Measurements from ENCODE around the gene KBTBD4.
"Not testable (repeated sequence)": the region's sequence is repeated elsewhere in the genome, so short reads cannot be mapped to it uniquely, and the experiment has no call there.

The KBTBD4 gene

DNA sequence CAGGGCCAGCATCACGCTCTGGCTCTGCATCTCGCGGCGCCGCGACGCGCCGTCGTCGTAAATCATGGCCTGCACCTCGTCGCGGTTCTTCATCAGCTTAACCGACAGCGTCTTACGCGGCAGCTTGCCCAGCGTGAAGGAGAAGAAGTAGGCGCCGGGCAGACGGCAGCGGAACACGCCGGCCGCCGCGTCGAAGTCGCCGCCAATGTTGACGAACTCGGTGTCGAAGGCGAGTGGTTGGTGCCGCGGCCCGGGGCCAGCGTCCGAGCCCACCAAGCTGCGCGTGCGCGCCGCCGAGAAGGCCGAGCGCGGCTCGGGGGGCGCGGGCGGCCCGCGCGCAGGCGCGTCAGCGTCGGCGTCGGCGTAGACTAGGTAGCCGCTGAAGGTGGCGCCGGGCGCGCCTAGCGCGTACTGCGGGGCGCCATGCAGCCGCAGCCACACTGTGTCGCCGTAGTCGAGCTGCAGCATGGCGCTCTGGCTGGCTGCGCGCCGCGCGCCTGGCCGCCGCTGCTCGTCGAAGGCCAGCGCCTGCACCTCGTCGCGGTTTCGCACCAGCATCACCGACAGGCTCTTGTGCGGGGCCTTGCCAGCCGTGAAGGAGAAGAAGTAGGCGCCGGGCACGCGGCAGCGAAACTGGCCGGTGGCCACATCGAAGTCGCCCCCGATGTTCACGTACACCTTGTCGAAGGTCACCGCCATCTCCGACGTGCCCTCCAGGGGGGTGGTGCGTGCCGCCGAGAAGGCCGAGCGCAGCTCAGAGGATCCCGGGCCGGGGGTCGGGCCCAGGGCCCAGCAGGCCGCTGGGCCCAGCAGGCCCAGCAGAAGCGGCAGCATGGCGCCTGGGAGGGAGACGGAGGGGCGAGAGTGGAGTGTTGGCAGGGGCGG lies 11.4 kb upstream of the KBTBD4 start:
- DNase-seq: no peak

DNA sequence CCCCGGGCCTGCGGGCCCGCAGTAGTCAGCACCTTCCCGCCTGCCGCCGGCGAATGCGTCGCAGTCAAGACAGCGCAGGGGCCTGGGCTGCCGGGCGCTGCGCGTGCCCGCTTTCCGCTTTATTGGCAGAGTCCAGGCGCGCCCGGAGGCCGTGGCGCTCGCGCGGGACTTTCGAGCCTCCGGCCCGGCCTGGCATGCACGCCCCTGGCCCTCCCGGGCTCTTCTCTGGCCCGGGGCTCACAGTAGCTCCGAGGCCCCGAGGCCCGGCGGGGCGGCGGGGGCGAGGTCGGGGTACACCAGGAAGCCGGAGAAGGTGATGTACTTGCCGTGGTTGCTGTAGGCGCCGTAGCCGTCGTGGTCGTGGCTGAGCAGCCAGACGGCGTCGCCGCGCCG lies 10.8 kb upstream of the KBTBD4 start:
- no peak for DNase-seq

DNA sequence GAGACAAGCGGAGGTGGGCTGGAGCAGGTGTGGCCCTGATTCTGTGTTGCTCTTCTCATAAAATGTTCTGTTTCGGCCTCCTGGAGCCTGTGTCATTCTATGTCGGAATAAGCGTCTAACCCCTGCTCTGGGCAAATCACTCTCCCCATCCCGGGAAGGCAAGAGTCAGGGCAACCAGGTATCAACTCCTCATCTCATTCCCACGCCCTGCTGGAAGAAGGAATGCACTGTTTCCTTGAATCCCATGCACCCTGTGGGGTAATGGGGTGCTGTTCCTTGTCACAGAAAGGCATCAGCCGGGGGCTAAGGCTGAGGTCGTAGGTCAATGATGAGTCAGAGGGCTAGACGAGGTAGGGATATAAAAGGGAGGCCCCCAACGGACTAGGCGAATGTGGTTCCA lies 10.3 kb upstream of the KBTBD4 start:
- no peak for DNase-seq

DNA sequence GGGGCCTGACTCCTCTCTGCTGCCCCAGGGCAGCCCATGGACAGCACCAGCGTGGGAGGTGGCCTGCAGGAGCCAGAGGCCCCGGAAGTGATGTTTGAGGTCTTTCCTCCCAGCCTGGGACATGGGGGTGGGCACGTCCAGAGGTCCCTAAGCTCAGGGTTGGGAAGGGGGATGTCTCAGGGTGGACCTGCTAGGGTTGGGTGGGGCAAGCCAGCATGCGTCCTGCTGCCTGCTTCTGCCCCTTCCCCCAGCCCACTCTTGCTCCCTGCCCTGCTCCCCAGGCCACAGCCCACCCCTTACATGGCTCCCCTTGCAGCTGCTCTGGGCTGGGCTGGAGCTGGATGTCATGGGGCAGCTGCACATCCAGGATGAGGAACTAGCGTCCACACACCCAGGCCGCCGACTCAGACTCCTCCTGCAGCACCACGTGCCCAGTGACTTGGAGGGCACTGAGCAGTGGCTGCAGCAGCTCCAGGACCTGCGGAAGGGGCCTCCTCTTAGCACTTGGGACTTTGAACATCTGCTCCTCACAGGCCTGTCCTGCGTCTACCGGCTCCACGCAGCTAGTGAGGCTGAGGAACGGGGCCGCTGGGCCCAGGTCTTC lies 9.1 kb upstream of the KBTBD4 start:
- peak; percentile 65 for DNase-seq

DNA sequence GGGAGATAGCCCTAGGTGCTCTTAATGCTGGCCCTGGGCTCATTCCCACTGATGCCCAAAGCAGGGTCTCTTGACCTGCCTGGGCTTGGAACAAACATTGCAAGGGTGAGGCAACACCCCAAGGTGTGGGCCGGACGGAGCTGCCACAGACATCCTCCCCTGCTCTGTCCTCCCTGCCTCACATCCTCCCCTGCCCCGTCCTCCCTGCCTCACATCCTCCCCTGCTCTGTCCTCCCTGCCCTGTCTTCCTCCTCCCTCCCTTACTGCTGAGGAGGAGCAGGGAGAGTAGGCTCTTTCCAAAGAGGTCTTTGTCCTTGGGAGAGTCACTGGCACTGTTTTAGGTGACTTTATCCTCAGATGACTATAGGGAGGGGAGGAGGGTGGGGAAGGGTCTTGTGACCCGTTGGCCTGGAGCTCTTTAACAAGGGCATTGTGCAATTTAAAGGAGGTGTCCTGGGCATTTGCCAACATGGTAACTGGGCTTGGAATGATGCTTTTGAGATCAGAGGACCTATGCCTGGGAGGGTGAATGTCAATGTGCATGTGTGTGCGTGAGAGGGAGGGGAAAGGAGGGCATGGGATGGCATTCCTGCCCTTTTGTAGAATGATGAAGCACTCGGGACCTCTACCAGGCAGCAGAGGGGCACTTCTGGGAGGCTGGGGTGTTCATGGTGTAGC lies 8.4 kb upstream of the KBTBD4 start:
- no peak for DNase-seq

DNA sequence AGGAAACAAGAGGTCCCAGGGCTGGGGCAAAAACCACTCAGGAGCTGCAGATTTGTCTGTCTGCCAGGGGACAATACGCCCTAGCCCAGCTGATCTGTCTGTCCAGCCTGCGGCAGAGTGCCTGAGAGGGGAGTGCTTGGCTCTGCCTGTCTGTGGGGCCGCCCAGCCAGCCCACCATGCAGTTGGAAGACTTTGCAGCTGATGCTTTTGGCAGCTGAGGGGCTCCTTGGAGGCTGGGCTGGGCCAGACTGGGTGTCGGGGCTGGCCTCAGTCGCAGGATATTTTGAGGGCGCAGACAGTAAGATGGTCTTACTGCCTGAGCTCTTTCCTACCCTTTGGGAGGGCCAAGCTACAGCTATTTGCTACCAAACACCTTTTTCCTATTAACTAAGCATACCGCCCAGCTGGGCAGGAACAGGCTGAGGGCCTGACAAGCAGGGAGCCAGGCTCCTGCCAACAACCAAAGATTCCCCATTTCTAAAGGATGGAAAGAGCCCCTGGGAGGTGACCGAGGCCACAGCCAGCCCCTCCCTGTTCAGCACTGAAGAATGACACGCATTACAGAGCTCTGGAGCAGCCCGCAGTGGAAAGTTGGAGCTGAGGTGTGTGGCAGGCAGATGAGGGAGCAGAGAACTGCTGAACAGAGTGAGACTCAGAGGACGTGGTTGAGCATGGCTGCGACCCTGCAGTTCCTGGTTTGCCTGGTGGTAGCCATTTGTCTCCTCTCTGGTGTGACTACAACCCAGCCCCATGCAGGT lies 7.5 kb upstream of the KBTBD4 start, which contains the start of gene FAM180B:
Gene FAM180B (plus strand): TSS at position 581 of the 758 bp plus-strand sequence. CDS start 91 bp downstream, at position 672.
- no peak for DNase-seq

DNA sequence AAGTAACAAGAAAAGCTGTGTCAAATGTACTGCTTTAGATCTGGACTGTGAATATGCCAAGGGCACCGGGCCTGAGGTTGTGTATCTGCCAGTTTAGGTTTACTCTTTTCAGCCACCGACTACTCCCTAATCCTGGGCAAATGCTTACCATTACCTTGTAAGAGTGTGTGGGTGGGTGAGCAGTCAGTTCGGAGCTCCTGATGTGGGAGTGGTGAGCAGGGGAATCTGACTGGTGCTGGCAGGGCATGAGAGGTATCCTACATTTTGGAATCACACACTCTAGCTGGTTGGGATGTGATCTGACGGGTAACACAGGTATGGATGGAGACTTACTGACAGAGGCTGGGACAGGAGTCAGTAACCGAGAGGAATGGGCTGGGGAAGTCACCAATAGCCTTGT lies 5.1 kb upstream of the KBTBD4 start:
- DNase-seq: no peak

DNA sequence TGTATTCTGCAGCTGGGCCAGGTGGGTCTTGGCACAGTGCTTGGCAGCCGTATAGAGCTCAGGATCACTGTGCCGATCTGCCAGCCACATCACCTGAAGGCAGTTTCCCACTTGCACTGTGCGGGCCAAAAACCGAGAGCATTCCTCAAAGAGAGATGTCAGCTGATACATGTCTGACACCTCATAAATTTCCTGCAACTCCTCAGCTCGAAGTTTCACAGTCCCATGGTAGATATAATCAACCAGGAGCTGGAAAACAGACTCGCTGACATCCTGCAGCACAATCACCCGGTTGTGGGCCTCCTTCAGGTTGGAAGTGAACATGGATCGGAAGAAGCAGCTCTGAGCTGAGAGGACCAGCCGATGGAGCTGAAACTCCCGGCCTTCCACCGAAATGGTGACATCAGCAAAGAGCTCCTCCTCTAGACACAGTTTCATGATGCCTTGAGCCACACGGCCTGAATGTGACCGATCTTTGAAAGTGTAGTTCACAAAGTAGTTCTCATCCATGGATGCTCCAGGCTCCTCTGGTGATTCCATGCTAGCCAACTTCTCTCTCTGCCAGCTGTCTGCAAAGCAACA lies 1.2 kb downstream of the KBTBD4 start:
- DNase-seq: no peak

DNA sequence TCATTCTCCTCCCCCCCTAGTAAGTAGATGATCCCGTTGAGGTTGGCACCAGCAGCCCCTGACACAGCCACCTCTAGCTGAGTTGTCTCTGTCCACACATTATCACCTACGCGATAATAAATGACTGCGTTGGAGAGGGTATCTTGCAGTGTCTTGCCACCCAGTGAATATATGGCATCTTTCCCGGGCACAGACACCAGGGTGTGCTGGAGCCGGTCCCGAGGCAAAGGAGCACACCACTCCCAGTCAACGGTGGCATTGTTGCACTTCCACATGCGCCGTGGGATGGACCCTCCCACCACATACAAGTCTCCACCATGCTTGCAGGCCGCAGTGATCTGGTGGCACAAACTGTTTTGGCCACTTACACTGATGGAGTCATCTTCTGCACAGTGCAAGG lies 5.4 kb downstream of the KBTBD4 start:
- no peak for DNase-seq

DNA sequence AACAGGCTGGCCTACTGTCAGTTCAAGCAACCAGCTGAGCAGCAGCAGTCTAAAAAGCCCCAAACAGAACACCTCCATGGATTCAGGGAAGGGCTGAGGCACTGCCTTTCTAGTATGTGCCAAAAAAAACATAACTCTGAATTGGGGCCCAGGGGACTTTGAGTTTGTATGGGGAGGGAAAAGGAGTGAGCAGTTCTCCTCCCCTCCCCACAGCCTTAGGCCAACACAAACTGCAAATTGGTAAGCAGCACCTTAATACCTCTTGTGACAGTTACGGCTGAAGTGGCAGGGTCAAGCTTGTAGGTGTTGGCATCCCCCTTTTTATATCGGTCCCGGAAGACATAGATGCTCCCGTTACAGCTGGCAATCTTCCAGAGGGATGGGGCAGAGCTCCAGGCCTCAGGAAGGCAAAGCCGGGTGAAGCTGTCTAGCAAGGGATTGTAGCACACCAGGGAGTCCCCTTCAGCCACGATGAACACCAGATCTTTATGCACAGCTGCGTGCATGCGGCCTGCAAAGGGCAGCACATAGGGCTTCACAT lies 6.0 kb downstream of the KBTBD4 start:
- DNase-seq: no peak

DNA sequence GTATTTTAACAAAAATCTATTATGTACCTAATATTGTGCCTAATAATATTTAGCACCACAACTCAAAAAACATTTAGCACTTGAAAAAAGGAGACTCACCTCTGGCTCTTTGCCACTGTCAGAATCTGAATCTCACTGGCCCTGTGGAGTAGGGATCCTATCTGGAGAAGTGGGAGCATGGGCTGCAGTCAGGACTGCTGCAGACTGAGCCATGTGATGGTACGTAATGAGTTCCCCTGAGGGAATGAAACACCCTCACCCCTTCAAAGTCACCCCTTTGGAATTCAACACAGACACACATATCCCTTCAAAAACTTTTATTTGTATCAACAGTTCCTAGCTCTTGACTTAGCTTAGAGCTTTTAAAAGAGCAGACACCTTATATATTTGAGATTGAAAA lies 6.9 kb downstream of the KBTBD4 start:
- DNase-seq: no peak

DNA sequence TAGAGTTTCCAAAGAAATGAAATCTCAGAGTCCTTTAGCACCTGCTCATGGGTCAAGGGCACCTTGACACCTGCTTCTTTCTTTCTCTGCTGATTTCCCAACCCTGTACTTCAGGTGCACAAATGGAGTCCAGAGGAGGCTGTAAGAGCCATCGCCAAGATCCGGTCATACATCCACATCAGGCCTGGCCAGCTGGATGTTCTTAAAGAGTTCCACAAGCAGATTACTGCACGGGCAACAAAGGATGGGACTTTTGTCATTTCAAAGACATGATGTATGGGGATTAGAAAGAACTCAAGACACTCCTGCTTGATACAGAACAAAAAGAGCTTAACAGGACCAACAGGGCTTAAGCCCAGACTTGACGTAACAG lies 7.4 kb downstream of the KBTBD4 start:
- no peak for DNase-seq

DNA sequence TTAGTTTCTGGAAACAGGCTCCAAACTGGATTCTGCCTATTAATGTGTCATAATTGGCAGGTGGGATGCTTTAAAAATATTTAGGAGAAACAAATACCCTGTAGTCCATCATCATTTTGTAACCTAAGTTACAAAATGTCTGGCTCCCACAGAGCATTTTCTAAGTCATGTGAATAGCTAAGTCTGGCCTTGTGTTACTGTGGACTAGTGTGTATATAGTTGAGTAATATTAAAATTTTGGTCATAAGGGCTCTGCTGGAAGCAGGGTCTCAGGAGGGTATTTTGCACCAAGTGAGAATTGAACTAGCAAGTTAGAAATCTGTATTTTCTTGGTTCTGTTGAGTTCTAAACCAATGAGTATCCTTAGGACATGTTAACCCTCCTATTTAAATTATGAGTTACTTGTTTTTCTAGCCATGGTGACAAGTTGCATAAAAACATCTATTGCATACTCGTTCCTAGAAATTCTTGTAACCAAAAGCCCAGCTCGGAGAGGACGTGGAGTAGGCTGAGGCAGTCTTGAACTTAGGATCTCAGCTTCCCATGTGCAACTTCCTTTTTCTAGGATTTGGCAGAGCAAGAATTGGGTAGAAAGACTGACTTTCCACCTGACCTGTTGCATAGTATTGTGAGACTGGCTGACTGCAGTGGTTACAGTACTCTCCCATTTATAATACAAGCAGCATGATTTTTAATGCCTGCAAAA lies 8.0 kb downstream of the KBTBD4 start:
- DNase-seq: no peak

DNA sequence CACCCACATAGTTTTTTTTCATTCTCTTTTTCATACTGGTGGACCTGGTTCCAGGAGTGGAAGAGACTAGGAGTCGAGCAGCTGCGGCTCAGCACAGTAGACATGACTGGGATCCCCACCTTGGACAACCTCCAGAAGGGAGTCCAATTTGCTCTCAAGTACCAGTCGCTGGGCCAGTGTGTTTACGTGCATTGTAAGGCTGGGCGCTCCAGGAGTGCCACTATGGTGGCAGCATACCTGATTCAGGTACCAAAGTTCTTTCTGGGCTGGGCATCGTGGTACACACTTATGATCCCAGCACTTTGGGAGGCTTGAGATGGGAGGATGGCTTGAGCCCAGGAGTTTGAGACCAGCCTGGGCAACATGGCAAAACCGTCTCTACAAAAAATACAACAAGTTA lies 9.1 kb downstream of the KBTBD4 start:
- no peak for DNase-seq

DNA sequence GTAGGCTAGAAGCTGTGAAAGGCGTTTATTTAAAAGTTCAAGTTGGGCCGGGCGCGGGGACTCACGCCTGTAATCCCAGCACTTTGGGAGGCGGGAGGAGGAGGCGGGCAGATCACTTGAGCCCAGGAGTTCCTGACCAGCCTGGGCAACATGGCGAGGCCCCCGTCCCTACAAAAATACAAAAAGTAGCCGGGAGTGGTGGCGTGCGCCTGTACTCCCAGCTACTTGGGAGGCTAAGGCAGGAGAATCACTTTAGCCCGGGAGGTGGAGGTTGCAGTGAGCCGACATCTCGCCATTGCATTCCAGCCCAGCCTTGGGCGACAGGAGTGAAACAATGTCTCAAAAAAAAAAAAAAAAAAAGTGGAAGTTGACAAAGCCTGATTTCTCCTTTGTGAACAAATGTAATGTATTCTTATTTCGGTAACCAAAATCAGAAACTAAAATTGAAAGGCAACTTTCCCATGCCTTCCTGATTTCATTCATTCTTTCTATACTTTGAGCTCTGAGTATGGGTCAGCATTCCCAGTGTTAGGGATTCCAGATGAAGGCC lies 12.5 kb downstream of the KBTBD4 start:
- DNase-seq: peak; percentile 43

DNA sequence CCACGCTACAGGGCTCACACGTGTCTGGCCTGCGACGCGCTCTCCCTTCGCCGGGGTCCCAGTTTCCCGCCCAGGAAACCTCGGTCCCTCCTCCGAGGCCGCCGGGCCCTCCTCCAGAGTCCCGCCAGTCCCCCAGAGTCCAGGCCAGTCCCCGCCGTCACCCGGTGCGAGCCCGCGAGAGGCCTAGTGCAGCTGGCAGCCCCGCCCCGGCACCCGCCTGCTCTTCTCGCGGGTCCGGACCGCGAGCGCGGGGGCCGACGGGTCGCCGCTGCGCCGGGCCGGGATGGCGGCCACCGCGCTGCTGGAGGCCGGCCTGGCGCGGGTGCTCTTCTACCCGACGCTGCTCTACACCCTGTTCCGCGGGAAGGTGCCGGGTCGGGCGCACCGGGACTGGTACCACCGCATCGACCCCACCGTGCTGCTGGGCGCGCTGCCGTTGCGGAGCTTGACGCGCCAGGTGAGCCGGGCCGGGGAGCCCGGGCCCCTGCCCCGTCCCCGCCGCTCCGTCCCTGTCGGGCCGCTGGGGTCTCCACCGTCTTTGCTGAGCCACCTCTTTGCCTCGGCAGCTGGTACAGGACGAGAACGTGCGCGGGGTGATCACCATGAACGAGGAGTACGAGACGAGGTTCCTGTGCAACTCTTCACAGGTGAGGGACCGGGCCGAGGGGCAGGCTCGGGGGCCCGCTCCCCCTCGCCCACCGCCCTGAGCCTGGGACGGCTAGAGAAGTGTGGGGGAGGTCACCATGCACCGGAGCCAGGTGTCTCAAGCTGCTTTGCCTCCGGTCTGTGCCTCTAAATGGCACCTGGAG lies 13.2 kb downstream of the KBTBD4 start, which contains the start of gene PTPMT1:
Gene PTPMT1 (plus strand): TSS at position 260 of the 809 bp plus-strand sequence. CDS start 24 bp downstream, at position 284.
- peak; percentile 90 for DNase-seq

DNA sequence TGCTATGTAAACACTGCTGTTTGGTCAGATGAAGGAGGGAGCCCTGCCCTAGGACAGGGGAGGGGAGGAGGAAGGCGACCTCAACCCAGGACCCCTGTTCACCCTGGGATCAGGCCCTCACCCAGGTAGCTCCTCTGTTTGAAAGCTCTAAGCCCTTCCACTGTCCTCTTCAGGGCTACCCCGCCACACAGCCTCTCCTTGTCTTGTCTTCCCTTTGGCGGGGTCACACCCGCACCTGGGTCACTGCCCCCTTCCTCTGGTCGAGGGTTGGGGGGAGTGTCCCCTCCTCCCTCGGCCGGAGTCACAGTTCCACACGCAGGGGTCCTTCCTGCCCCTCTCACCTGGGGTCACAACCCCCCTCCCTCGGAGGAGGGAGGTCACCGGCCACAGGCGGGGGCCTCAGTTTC lies 13.8 kb downstream of the KBTBD4 start:
- no peak for DNase-seq

DNA sequence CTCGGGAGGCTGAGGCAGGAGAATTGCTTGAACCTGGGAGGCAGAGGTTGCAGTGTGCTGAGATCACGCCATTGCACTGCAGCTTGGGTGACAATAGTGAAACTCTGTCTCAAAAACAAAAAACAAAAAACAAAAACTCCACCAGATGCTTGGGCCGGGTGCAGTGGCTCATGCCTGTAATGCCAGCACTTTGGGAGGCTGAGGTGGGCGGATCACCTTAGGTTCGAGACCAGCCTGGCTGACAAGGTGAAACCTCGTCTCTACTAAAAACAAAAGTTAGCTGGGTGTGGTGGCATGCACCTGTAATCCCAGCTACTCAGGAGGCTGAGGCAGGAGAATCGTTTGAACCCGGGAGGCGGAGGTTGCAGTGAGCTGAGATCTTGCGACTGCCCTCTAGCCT lies 14.4 kb downstream of the KBTBD4 start:
- DNase-seq: not testable (repeated sequence)

DNA sequence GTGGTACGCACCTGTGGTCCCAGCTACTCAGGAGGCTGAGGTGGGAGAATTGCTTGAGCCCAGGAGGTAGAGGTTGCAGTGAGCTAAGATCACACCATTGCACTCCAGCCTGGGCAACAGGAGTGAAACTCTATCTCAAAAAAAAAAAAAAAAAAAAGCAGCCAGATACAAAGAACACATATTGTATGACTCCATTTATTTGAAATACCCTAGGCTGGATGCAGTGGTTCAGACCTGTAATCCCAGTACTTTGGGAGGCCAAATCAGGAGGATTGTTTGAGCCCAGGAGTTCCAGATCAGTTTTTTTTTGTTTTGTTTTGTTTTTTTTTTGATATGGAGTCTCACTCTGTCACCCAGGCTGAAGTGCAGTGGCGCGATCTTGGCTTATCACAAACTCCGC lies 16.4 kb downstream of the KBTBD4 start:
- not testable (repeated sequence) for DNase-seq

DNA sequence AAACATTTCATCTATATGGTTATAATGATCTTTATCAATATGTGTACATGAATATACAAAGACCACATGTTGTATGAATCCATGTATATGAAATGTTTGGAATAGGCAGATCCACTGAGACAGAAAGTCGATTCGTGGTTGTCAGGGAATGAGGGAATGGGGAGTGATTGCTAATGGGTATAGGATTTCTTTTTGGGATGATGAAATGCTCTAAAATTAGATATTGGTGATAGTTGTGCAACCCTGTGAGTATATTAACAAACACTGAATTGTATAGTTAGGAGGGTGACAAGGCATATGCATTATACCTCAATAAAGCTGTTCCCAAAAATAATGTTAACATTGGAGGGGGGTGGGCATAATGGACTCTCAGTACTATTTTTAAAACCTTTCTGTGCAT lies 18.3 kb downstream of the KBTBD4 start:
- DNase-seq: no peak
